SK-N-MC (cell line): ENCODE results near the gene TMEM161B.

Source experiments
- EZH2 ChIP-seq: fragments of 200-600 bp; sonication (generic); IDR thresholded peaks from one replicate; pipeline ENCODE4 v1.6.1; 2017; ENCODE audit warnings: antibody characterized with exemption
- POLR2AphosphoS5 ChIP-seq: IDR thresholded peaks from 2 replicates; pipeline ENCODE4 v1.6.1; 2012; ENCODE audit warnings: mild to moderate bottlenecking, low read depth, low read length, borderline replicate concordance

DNA sequence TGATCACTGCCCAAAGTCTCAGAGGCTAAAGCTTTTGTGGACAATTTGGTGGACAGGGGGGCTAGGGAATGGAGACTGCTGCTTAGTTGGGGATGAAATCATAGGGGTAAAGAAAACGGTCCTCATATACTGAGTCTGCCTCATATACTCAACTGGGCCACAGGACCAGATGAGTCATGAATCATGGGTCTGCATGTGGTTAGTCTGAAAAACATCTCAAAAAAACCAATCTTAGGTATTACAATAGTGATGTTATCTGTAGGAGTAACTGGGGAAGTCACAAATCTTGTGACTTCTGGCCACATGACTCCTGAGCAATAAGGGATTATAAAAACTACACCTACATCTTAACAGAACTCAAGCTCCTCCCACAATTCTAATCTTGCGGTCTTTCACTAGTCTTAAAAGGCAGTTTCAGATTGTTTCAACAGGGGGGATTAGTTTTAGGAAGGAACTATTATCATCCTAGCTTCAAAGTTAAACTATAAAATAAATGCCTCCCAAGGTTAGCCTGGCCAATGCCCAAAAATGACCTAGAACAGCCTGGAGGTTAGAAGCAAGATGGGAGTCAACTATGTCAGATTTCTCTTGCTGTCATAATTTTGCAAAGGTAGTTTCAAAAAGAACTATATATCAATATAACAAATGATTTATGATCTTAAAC, 17.5 kb downstream of the TMEM161B start:
- no peak for TF ChIP-seq POLR2AphosphoS5
- no peak for TF ChIP-seq EZH2
